ENCODE data around the gene SCD. TPM values are rescaled to one million over a fixed set of nuclear protein-coding genes. Genes with fewer than 3 reads are reported as not detected.

Gene SCD
- total RNA-seq, 1 donor from 2014 or later = 24.9 TPM

DNA sequence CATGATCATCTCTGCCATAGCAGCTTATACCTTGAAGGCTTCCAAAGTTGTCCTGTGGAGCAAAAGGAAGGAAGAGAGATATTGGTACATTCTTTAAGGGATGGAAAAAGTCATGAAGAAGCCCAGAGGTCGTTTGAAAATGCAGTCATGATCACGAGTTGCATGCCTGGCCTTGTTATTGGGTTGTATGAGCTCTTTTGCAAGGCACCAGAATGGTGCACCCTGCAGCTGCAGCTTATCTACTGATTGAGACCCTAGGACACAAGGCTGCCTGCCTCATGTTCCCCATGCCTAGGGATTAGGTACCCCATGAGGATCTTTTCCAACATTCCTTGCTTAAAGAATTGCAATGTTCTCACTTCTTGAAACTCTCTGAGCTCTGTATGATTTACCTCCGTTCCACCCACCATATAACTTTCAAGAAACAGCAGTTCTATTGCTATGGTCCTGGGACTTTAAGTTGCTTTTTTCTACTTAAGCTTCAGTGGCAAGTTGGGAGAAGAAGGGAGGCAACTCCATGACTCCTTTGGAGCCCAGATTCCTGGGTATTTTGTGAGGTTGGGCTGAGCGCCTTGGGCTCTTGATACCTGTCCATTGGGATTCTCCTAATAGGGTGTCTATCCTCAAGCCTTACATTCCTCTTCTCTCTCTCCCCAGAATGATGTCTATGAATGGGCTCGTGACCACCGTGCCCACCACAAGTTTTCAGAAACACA is 6.9 kb downstream of the SCD start:
- ChIA-PET POLR2A (interaction anchor here (0.7 kb wide), 1 partner anchor 175 kb away, joined by 4 read pairs; no protein-coding TSS in a partner anchor), CTCF (interaction anchor here (1.4 kb wide), 1 partner anchor 9 kb away, joined by 3 read pairs; no protein-coding TSS in a partner anchor)
- DNase-seq = no peak
- Mint-ChIP-seq H3K9me3 (no peaks in the 10 kb centered on the region), H3K27ac (no peak overlapping the region), H3K27me3 (no peaks in the 10 kb centered on the region), H3K4me3 (no peak overlapping the region), H3K4me1 (no peaks in the 10 kb centered on the region), H3K36me3 (ENCODE audit: low read depth) (peaks cover 71% of the 10 kb centered on the region)
- TF ChIP-seq, protein P1, sequence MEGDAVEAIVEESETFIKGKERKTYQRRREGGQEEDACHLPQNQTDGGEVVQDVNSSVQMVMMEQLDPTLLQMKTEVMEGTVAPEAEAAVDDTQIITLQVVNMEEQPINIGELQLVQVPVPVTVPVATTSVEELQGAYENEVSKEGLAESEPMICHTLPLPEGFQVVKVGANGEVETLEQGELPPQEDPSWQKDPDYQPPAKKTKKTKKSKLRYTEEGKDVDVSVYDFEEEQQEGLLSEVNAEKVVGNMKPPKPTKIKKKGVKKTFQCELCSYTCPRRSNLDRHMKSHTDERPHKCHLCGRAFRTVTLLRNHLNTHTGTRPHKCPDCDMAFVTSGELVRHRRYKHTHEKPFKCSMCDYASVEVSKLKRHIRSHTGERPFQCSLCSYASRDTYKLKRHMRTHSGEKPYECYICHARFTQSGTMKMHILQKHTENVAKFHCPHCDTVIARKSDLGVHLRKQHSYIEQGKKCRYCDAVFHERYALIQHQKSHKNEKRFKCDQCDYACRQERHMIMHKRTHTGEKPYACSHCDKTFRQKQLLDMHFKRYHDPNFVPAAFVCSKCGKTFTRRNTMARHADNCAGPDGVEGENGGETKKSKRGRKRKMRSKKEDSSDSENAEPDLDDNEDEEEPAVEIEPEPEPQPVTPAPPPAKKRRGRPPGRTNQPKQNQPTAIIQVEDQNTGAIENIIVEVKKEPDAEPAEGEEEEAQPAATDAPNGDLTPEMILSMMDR (IDR thresholded peaks at IDR 0.05) = no peak
- intact Hi-C loops (cut with micrococcal nuclease) = no loop called here
- ATAC-seq (ENCODE audit: low read depth) = no peak

DNA sequence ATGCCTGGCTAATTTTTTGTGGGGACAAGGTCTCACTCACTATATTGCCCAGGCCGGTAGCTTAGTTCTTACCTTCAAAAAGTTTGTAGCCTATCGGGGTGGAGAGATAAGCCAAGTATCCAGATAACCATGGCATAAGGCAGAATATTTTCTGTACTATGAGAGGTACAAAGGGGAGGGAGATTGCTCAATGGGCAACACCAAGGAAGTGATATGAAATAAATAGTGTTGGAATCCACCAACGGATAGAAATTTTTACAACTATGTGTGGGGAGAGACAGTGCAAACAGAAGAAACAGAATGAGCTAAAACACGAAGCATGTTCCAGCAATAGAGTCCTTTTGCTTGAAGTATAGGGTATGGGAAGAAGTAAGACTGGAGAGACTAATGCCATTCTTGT is 8.1 kb downstream of the SCD start:
- Mint-ChIP-seq H3K36me3 (ENCODE audit: low read depth) (peaks cover 70% of the 10 kb centered on the region), H3K4me1 (no peaks in the 10 kb centered on the region), H3K27ac (no peak overlapping the region), H3K4me3 (no peak overlapping the region), H3K9me3 (no peaks in the 10 kb centered on the region), H3K27me3 (no peaks in the 10 kb centered on the region)
- DNase-seq (no peak), ATAC-seq (ENCODE audit: low read depth) (no peak)
- TF ChIP-seq, protein P1 (IDR thresholded peaks at IDR 0.05) = no peak
- CTCF ChIA-PET = no interaction called here
- intact Hi-C loops (cut with micrococcal nuclease) = no loop called here
- POLR2A ChIA-PET = no interaction called here

DNA sequence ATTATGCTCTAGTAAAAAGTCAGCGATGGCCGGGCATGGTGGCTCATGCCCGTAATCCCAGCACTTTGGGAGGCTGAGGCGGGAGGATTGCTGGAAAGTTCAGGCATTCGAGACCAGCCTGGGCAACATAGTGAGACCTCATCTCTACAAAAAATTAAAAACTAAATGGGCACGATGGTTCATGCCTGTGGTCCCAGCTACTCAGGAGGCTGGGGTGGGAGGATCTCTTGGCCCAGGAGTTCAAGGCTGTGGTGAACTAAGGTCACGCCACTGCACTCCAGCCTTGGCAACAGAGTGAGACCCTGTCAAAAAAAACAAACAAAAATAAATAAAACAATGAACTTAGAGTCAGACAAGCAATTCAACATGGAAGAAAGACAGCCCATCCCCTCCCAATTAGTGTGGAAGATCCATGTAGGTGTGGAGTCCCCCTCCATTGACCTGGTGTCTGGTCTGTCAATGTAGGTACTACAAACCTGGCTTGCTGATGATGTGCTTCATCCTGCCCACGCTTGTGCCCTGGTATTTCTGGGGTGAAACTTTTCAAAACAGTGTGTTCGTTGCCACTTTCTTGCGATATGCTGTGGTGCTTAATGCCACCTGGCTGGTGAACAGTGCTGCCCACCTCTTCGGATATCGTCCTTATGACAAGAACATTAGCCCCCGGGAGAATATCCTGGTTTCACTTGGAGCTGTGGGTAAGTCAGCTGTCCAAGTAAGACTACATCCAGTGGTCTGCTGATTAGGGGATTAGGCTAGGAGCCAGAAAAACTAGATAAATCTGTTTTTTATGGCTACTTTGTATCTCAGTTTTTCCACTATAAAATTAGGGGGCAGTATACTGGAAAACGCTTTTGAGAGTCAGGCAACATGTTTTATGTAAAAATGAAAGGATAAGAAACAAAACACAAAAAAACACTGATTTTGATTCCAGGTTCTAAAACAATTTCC is 9.3 kb downstream of the SCD start:
- Mint-ChIP-seq H3K4me3 (no peak overlapping the region), H3K27me3 (no peaks in the 10 kb centered on the region), H3K36me3 (ENCODE audit: low read depth) (peaks cover 71% of the 10 kb centered on the region), H3K9me3 (no peaks in the 10 kb centered on the region), H3K27ac (no peak overlapping the region), H3K4me1 (no peaks in the 10 kb centered on the region)
- CTCF ChIA-PET = no interaction called here
- DNase-seq = no peak
- no peak for ATAC-seq (ENCODE audit: low read depth)
- TF ChIP-seq, protein P1 (IDR thresholded peaks at IDR 0.05) = no peak
- POLR2A ChIA-PET = no interaction called here
- intact Hi-C loops (cut with micrococcal nuclease) = no loop called here

DNA sequence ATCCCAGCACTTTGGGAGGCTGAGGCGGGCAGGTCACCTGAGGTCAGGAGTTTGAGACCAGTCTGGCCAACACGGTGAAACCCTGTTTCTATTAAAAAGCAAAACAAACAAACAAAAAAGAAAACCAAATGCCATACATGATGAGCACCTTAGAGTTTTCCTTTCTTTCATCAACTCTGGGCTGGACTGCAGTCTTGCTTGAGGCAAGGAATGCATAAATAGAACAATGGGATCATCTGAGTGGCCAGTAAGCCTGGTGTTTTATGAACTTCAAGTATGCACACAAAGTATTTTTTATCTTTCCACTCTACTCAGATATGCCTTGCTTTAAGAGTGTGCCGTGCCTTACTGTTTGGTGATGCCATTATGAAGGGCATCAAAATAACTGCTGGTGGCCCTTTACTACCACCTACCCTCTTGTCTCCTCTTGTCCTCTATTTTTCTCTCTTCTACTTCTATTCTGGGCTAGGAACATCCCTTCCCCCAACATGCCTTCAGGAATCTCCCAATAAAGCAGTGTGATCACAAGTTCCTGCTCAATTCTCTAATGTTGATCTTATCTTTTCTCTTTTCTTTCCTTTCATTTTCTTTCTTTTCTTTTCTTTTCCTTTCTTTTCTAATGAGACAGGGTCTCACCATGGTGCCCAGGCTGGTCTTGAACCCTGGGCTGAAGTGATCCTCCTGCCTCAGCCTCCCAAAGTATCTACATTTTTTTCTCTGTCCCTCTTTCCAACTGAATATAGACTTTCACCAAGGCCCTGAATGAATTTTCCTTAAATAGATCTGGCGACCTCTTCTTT is 10.2 kb downstream of the SCD start:
- POLR2A ChIA-PET = no interaction called here
- no peak overlapping the region for H3K27ac Mint-ChIP-seq
- CTCF ChIA-PET = no interaction called here
- DNase-seq (no peak), ATAC-seq (ENCODE audit: low read depth) (no peak)
- peaks cover 74% of the 10 kb centered on the region for H3K36me3 Mint-ChIP-seq (ENCODE audit: low read depth)
- no peaks in the 10 kb centered on the region for H3K27me3 Mint-ChIP-seq
- H3K9me3 Mint-ChIP-seq = no peaks in the 10 kb centered on the region
- intact Hi-C loops (cut with micrococcal nuclease) = no loop called here
- no peak overlapping the region for H3K4me3 Mint-ChIP-seq
- TF ChIP-seq, protein P1 (IDR thresholded peaks at IDR 0.05) = no peak
- no peaks in the 10 kb centered on the region for H3K4me1 Mint-ChIP-seq
